Kidney (tissue), 14 donors: ENCODE measurements around the gene APOL1. TPM values are rescaled to one million over a fixed set of nuclear protein-coding genes. Genes with fewer than 3 reads are reported as not detected.

ENCODE experiments used
- DNase-seq, 5 donors: peaks; one replicate each; pipeline ENCODE4 v3.0.0-alpha.2; 2013 to 2020
- FAIRE-seq: peaks from 2 replicates; lab custom pipeline; 2012; peaks lifted over from hg19 to GRCh38; lab: Jason Lieb, UNC
- H3K27ac ChIP-seq, 2 donors: one replicate each; pipeline ENCODE4 v1.7.0; 2013; ENCODE audit warnings: low read depth in 2 of 2, low read length in 2 of 2, inconsistent platforms in 1 of 2
- H3K27me3 ChIP-seq: one replicate; pipeline ENCODE4 v1.7.1; 2013; ENCODE audit warnings: low read length, inconsistent platforms; ENCODE audit not compliant: control insufficient read depth, insufficient read depth
- H3K36me3 ChIP-seq, 3 donors: one replicate each; pipeline versions ENCODE4 v1.7.0 to v1.7.1; 2013; ENCODE audit warnings: low read length in 3 of 3, control low read depth in 1 of 3, inconsistent platforms in 1 of 3; ENCODE audit not compliant: insufficient read depth in 3 of 3, control insufficient read depth in 2 of 3
- H3K4me1 ChIP-seq, 3 donors: one replicate each; pipeline versions ENCODE4 v1.7.0 to v1.7.1; 2013; ENCODE audit warnings: low read length in 3 of 3, inconsistent platforms in 1 of 3, low read depth in 1 of 3; ENCODE audit not compliant: control insufficient read depth in 2 of 3, insufficient read depth in 2 of 3
- H3K4me3 ChIP-seq, 3 donors: one replicate each; pipeline versions ENCODE4 v1.7.0 to v1.8.1; 2013; ENCODE audit warnings: low read length in 3 of 3, control low read depth in 1 of 3, inconsistent platforms in 1 of 3
- H3K9ac ChIP-seq, 3 donors: one replicate each; pipeline versions ENCODE4 v1.7.0 to v1.7.1; 2013; ENCODE audit warnings: low read length in 3 of 3, control low read depth in 1 of 3, inconsistent platforms in 1 of 3
- H3K9me3 ChIP-seq, 3 donors: one replicate each; pipeline versions ENCODE4 v1.7.0 to v1.7.1; 2013; ENCODE audit warnings: low read length in 3 of 3, control low read depth in 1 of 3, inconsistent platforms in 1 of 3; ENCODE audit not compliant: control insufficient read depth in 2 of 3, insufficient read depth in 1 of 3
- CTCF ChIP-seq: IDR thresholded peaks from 3 replicates; pipeline ENCODE4 v1.5.1; 2012; ENCODE audit warnings: mild to moderate bottlenecking, moderate library complexity, borderline replicate concordance; ENCODE audit not compliant: insufficient read depth; ENCODE audit errors: extremely low read depth
- intact Hi-C: fragments of 100-400 bp; cut with DNase I; formaldehyde crosslinking; loops from one replicate; pipeline ENCODE4 v1.11.1; 2022
- polyA plus RNA-seq: library from polyadenylated mRNA; stranded (reverse); fragments of 350-450 nt; fragmentation: Illumina TruSeq; extraction: RNeasy Lipid Tissue Mini Kit (QIAGEN cat#74804); gene quantifications from one replicate; pipeline ENCODE4 v1.2.3, GENCODE V29; 2014; ENCODE audit warnings: low read depth, low replicate concordance; ENCODE audit not compliant: insufficient read depth
- total RNA-seq: library from RNA; stranded (reverse); fragmentation: NEBNext Ultra II Directional; extraction: Animal tissue kit (Norgen Biotek cat#: 25700); gene quantifications from one replicate; pipeline ENCODE4 v1.2.1, GENCODE V29; 2021
- donor health status: control.
- donor health status: control.
- donor health status: control.
- donor health status: control.
- donor health status: control.
- donor health status: DM: yes; HTN: yes; CAD: no.
- donor health status: Normal renal cell carcinoma (clear cell type).

APOL1 gene
- total and polyA plus RNA-seq, 2 donors from 2014 or later, result 51.8 to 160 TPM

- Histone ChIP-seq H3K27ac (peak overlapping the region in 1 of 2 donors; percentile 25), H3K36me3 (peaks cover 2 to 65% (median 57%) of the 10 kb centered on the region in 3 donors), H3K9ac (no peak overlapping the region), H3K4me1 (no peaks in the 10 kb centered on the region), H3K27me3 (no peaks in the 10 kb centered on the region), H3K9me3 (no peaks in the 10 kb centered on the region), H3K4me3 (no peak overlapping the region)
- peak; percentile 75 for TF ChIP-seq CTCF
- DNase-seq (peak; percentile 78 to 88 (median 85)), FAIRE-seq (no peak)
- intact Hi-C loops, result no loop called here
Measured at GRCh38 chr22:36286096-36286957, 33.4 kb downstream of the APOL1 start.

- no peak for TF ChIP-seq CTCF
- no peaks in the 10 kb centered on the region for H3K27me3 ChIP-seq
- H3K27ac ChIP-seq, result no peak overlapping the region
- no peak overlapping the region for H3K9ac ChIP-seq
- DNase-seq, result peak in 1 of 5 donors; percentile 77
- no peak for FAIRE-seq
- H3K36me3 ChIP-seq, result peaks cover 2 to 72% (median 60%) of the 10 kb centered on the region in 3 donors
- H3K9me3 ChIP-seq, result no peaks in the 10 kb centered on the region
- no peaks in the 10 kb centered on the region for H3K4me1 ChIP-seq
- intact Hi-C loops, result no loop called here
- no peak overlapping the region for H3K4me3 ChIP-seq
Measured at GRCh38 chr22:36287881-36288515, 35.1 kb downstream of the APOL1 start.

- FAIRE-seq (no peak), DNase-seq (peak in 1 of 5 donors; percentile 81)
- peaks cover 2 to 75% (median 67%) of the 10 kb centered on the region in 3 donors for H3K36me3 ChIP-seq
- H3K27ac ChIP-seq, result no peak overlapping the region
- H3K4me3 ChIP-seq, result no peak overlapping the region
- no peak overlapping the region for H3K9ac ChIP-seq
- TF ChIP-seq CTCF, result no peak
- H3K9me3 ChIP-seq, result no peaks in the 10 kb centered on the region
- intact Hi-C loops, result no loop called here
- H3K27me3 ChIP-seq, result no peaks in the 10 kb centered on the region
- no peaks in the 10 kb centered on the region for H3K4me1 ChIP-seq
Measured at GRCh38 chr22:36288571-36289405, 35.9 kb downstream of the APOL1 start.
